ENCODE measurements around the gene AFAP1L2. TPM values are rescaled to one million over a fixed set of nuclear protein-coding genes. Genes with fewer than 3 reads are reported as not detected.

Gene AFAP1L2
- total RNA-seq, 1 donor from 2014 or later: 3.6 TPM

DNA sequence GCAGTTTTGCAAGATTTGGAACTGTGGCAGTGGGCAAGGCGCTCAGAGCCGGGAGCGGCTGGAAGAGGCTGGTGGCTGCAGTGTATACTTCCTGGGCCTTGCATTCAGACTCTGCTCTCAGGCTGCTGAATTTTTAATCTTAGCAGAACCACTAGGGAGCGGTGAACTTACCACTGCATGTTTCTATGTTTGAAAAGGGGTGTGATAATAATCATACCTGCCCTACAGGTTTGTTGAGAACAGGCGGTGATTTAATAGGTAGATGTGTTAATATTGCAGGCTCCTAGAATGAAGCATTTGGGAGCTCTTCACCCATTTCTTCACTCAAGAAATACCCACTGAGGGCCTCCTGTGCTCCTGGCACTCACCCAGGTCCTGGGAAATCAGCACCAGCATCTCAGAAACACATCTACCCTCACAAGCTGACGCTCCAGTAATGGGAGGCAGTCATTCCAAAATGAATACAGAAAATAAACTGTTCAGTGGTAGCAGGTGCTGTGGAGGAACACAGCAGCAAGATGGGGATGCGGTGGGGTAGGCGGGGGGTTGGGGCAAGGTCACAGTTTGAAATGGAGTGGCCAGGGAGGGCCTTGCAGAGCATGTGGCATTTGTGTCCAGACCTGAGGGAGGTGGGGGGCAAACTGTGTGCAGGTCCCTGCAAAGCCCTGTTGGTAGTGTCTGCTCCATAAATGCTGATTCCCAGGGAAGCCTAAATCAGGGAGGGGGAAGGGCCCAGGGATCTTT is 124.2 kb downstream of the AFAP1L2 start:
- DNase-seq: no peak
- Mint-ChIP-seq H3K27me3 (no peaks in the 10 kb centered on the region), H3K36me3 (ENCODE audit: low read depth) (no peaks in the 10 kb centered on the region), H3K4me1 (no peaks in the 10 kb centered on the region), H3K27ac (no peak overlapping the region), H3K4me3 (no peak overlapping the region), H3K9me3 (no peaks in the 10 kb centered on the region)
- intact Hi-C loops (cut with micrococcal nuclease): no loop called here

- no peaks in the 10 kb centered on the region for H3K4me1 Mint-ChIP-seq
Measured at GRCh38 chr10:114279289-114279688, 125.0 kb downstream of the AFAP1L2 start.

DNA sequence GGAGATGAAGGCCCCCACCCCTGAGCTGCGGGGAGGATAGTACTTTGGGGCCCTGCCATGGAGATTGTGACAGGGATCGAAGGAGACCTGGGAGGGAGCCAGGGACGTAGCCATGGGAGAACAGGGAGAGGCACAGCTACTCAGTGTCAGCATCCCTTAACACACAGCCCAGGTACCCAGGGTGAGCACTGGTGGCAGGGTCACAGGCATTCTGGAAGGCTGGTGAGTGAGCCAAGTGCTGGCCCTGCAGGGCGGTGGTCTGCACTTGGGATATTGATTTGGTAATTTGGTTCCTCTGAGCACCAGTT is 125.5 kb downstream of the AFAP1L2 start:
- Mint-ChIP-seq H3K36me3 (ENCODE audit: low read depth) (no peaks in the 10 kb centered on the region), H3K27ac (no peak overlapping the region), H3K9me3 (no peaks in the 10 kb centered on the region), H3K4me1 (no peaks in the 10 kb centered on the region), H3K27me3 (peaks cover 5% of the 10 kb centered on the region), H3K4me3 (no peak overlapping the region)
- no peak for DNase-seq
- intact Hi-C loops (cut with micrococcal nuclease): no loop called here

More at GRCh38 chr10:114279289-114279688, 125.0 kb downstream of the AFAP1L2 start:
- Mint-ChIP-seq H3K9me3 (no peaks in the 10 kb centered on the region), H3K27ac (no peak overlapping the region), H3K27me3 (peaks cover 3% of the 10 kb centered on the region), H3K4me3 (no peak overlapping the region), H3K36me3 (ENCODE audit: low read depth) (no peaks in the 10 kb centered on the region)
- intact Hi-C loops (cut with micrococcal nuclease): no loop called here
- no peak for DNase-seq

DNA sequence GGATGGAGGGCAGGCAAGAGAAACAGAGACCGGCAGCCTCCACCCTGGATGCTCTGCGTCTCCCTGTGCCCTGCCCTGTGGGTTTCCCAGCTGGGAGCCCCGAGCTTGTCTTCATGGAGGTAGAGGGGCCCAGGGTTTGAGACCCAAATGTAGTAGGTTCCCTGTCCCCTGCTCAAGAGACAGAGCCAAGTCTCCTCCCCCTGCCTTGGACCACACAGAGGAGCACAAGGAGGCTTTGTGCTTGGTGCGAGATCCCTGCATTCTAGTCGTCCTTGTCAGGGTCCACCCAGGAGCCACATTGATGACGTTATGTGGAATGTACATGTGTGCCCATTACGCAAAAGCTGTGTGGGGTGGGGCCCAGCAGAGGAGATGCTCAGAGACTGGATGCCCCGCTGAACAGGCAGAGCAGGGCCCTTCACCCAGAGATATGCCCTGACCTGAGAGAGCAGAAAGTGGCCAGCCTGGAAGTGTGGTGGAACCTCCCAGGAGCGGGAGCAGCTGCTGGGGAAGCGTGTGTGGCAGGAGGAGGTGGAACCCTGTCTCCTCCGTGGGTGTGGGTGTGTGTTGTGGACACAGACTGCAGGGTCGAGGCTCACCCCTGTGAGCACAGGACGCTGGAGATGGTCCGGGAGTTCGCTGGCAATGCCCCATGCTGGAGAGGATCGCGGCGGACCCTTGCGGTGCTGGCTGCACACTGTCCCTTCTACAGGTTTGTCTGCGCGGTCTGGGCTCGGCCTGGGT is 126.0 kb downstream of the AFAP1L2 start:
- H3K4me3 Mint-ChIP-seq: no peak overlapping the region
- H3K27me3 Mint-ChIP-seq: peaks cover 7% of the 10 kb centered on the region
- no peaks in the 10 kb centered on the region for H3K4me1 Mint-ChIP-seq
- intact Hi-C loops (cut with micrococcal nuclease): no loop called here
- H3K36me3 Mint-ChIP-seq (ENCODE audit: low read depth): no peaks in the 10 kb centered on the region
- no peak for DNase-seq
- no peaks in the 10 kb centered on the region for H3K9me3 Mint-ChIP-seq
- H3K27ac Mint-ChIP-seq: no peak overlapping the region

- no peak for DNase-seq
- Mint-ChIP-seq H3K27me3 (peaks cover 7% of the 10 kb centered on the region), H3K4me1 (no peaks in the 10 kb centered on the region), H3K36me3 (ENCODE audit: low read depth) (no peaks in the 10 kb centered on the region), H3K9me3 (no peaks in the 10 kb centered on the region), H3K27ac (no peak overlapping the region), H3K4me3 (no peak overlapping the region)
- intact Hi-C loops (cut with micrococcal nuclease): no loop called here
Measured at GRCh38 chr10:114276671-114277070, 127.6 kb downstream of the AFAP1L2 start.

- peaks cover 7% of the 10 kb centered on the region for H3K27me3 Mint-ChIP-seq
- no peak overlapping the region for H3K4me3 Mint-ChIP-seq
- no peak overlapping the region for H3K27ac Mint-ChIP-seq
- no peaks in the 10 kb centered on the region for H3K36me3 Mint-ChIP-seq (ENCODE audit: low read depth)
- intact Hi-C loops (cut with micrococcal nuclease): no loop called here
- no peaks in the 10 kb centered on the region for H3K4me1 Mint-ChIP-seq
- H3K9me3 Mint-ChIP-seq: no peaks in the 10 kb centered on the region
- DNase-seq: no peak
Measured at GRCh38 chr10:114276066-114276465, 128.2 kb downstream of the AFAP1L2 start.

- peaks cover 7% of the 10 kb centered on the region for H3K27me3 Mint-ChIP-seq
- no peaks in the 10 kb centered on the region for H3K36me3 Mint-ChIP-seq (ENCODE audit: low read depth)
- no peak overlapping the region for H3K27ac Mint-ChIP-seq
- intact Hi-C loops (cut with micrococcal nuclease): no loop called here
- H3K9me3 Mint-ChIP-seq: no peaks in the 10 kb centered on the region
- H3K4me1 Mint-ChIP-seq: no peaks in the 10 kb centered on the region
- H3K4me3 Mint-ChIP-seq: no peak overlapping the region
- DNase-seq: no peak
Measured at GRCh38 chr10:114274616-114275453, 129.5 kb downstream of the AFAP1L2 start.

DNA sequence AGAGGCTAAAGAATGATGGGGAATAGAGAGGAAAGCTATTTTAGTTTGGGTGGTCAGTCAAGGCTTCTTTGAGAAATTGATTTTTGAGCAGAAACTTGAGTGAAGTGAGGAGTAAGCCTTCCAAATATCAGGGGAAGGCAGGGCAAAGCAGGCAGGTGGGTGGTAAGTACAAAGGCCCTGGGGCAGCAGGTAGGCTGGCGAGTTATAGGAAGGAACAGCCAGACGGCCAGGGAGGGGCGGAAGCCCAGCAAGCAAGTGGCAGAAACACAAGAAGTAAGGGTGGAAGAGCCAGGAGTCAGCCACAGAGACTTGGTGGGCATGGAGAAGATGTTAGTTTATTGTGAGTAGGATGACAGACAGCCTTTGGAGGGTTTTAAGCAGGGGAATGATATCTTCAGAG is 130.4 kb downstream of the AFAP1L2 start:
- intact Hi-C loops (cut with micrococcal nuclease): no loop called here
- Mint-ChIP-seq H3K27me3 (peaks cover 7% of the 10 kb centered on the region), H3K9me3 (no peaks in the 10 kb centered on the region), H3K4me1 (no peaks in the 10 kb centered on the region), H3K27ac (no peak overlapping the region), H3K4me3 (no peak overlapping the region), H3K36me3 (ENCODE audit: low read depth) (no peaks in the 10 kb centered on the region)
- no peak for DNase-seq

DNA sequence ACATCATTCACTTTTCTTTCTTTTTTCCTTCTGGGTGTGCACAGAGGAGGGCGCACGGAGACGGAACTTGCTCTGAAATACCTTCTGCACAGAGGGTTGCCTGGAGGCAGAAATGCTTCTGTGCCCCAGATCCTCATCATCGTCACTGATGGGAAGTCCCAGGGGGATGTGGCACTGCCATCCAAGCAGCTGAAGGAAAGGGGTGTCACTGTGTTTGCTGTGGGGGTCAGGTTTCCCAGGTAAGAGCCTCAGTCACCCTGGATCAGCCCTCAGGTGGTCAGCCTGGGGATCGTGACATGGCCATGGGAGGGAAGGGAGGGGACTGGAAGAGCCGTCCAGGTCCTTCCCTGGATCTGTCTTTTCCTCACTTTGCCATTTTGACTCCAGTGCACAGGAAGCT is 131.6 kb downstream of the AFAP1L2 start:
- Mint-ChIP-seq H3K9me3 (no peaks in the 10 kb centered on the region), H3K27me3 (peaks cover 7% of the 10 kb centered on the region), H3K27ac (no peak overlapping the region), H3K36me3 (ENCODE audit: low read depth) (no peaks in the 10 kb centered on the region), H3K4me3 (no peak overlapping the region), H3K4me1 (no peaks in the 10 kb centered on the region)
- DNase-seq: no peak
- intact Hi-C loops (cut with micrococcal nuclease): no loop called here

- no peaks in the 10 kb centered on the region for H3K9me3 Mint-ChIP-seq
- no peak overlapping the region for H3K27ac Mint-ChIP-seq
- no peaks in the 10 kb centered on the region for H3K4me1 Mint-ChIP-seq
- H3K27me3 Mint-ChIP-seq: peaks cover 7% of the 10 kb centered on the region
- H3K36me3 Mint-ChIP-seq (ENCODE audit: low read depth): no peaks in the 10 kb centered on the region
- H3K4me3 Mint-ChIP-seq: no peak overlapping the region
- intact Hi-C loops (cut with micrococcal nuclease): no loop called here
- no peak for DNase-seq
Measured at GRCh38 chr10:114271779-114272167, 132.5 kb downstream of the AFAP1L2 start.

- no peaks in the 10 kb centered on the region for H3K9me3 Mint-ChIP-seq
- no peak for DNase-seq
- H3K36me3 Mint-ChIP-seq (ENCODE audit: low read depth): no peaks in the 10 kb centered on the region
- no peaks in the 10 kb centered on the region for H3K4me1 Mint-ChIP-seq
- intact Hi-C loops (cut with micrococcal nuclease): no loop called here
- no peak overlapping the region for H3K4me3 Mint-ChIP-seq
- no peak overlapping the region for H3K27ac Mint-ChIP-seq
- H3K27me3 Mint-ChIP-seq: peaks cover 7% of the 10 kb centered on the region
Measured at GRCh38 chr10:114271075-114271778, 133.1 kb downstream of the AFAP1L2 start.

- H3K36me3 Mint-ChIP-seq (ENCODE audit: low read depth): no peaks in the 10 kb centered on the region
- H3K27ac Mint-ChIP-seq: no peak overlapping the region
- DNase-seq: no peak
- no peaks in the 10 kb centered on the region for H3K9me3 Mint-ChIP-seq
- no peaks in the 10 kb centered on the region for H3K4me1 Mint-ChIP-seq
- H3K4me3 Mint-ChIP-seq: no peak overlapping the region
- H3K27me3 Mint-ChIP-seq: no peaks in the 10 kb centered on the region
- intact Hi-C loops (cut with micrococcal nuclease): no loop called here
Measured at GRCh38 chr10:114266521-114266920, 137.8 kb downstream of the AFAP1L2 start.

- no peaks in the 10 kb centered on the region for H3K27me3 Mint-ChIP-seq
- H3K4me1 Mint-ChIP-seq: peaks cover 2% of the 10 kb centered on the region
- intact Hi-C loops (cut with micrococcal nuclease): no loop called here
- no peaks in the 10 kb centered on the region for H3K36me3 Mint-ChIP-seq (ENCODE audit: low read depth)
- DNase-seq: no peak
- no peak overlapping the region for H3K4me3 Mint-ChIP-seq
- H3K9me3 Mint-ChIP-seq: no peaks in the 10 kb centered on the region
- no peak overlapping the region for H3K27ac Mint-ChIP-seq
Measured at GRCh38 chr10:114265392-114266053, 138.8 kb downstream of the AFAP1L2 start.
